Fibroblast of lung (primary cell): ENCODE measurements around the gene TPMT.

ENCODE experiments used
- CTCF ChIP-seq, 2 donors: IDR thresholded peaks in 1 of 2; conservative IDR thresholded peaks in 1 of 2; 1 replicate in 1 of 2; 2 replicates in 1 of 2; pipeline ENCODE4 v1.5.1; 2011 to 2012; ENCODE audit warnings: low read length in 2 of 2, control low read depth in 1 of 2, inconsistent platforms in 1 of 2, low read depth in 1 of 2, mild to moderate bottlenecking in 1 of 2
- EZH2 ChIP-seq: IDR thresholded peaks from 2 replicates; pipeline ENCODE4 v1.5.1; 2012; ENCODE audit warnings: low read length, control low read depth, mild to moderate bottlenecking; ENCODE audit errors: missing control alignments

GRCh38 chr6:18080544-18080943 lies 74.3 kb downstream of the TPMT start:
- no peak for TF ChIP-seq CTCF (conservative IDR thresholded peaks at IDR 0.05 in 1 of 2, IDR thresholded peaks at IDR 0.05 in 1 of 2; ENCODE audit: low read depth in 1 of 2, low read length in 2 of 2)
- TF ChIP-seq EZH2 = no peak
